CD4-positive, alpha-beta T cell (primary cell): ENCODE measurements around the gene FFAR2. TPM values are rescaled to one million over a fixed set of nuclear protein-coding genes. Genes with fewer than 3 reads are reported as not detected.

Experiments
- ATAC-seq: fragments of 200-7000 bp; cut with Tn5 transposase; one replicate; pipeline ENCODE4 v1.10.0; 2022; ENCODE audit warnings: mild to moderate bottlenecking; ENCODE audit not compliant: poor library complexity
- CTCF ChIA-PET: fragments of 350-600 bp; sonication (Branson Sonifier 250); formaldehyde crosslinking; loops from one replicate; lab custom pipeline; 2021; ENCODE audit warnings: antibody characterized with exemption, inconsistent platforms; lab: Charles Lee
- POLR2A ChIA-PET: fragments of 350-600 bp; sonication (Branson Sonifier 250); formaldehyde crosslinking; loops from one replicate; lab custom pipeline; 2021; ENCODE audit warnings: antibody characterized with exemption, inconsistent platforms; lab: Charles Lee
- DNase-seq, 14 experiments: peaks; one replicate each; pipeline ENCODE4 v3.0.0-alpha.2; 2013 to 2020; ENCODE audit warnings: mixed read lengths in 2 of 14
- H3K27ac ChIP-seq, 2 donors: one replicate each; pipeline versions ENCODE4 v1.5.1 to v1.7.0; 2013; ENCODE audit warnings: low read length in 2 of 2, low read depth in 1 of 2, mild to moderate bottlenecking in 1 of 2
- H3K27me3 ChIP-seq, 2 experiments: 1 replicate in 1 of 2; 2 replicates in 1 of 2; pipeline versions ENCODE4 v1.6.1 to v1.7.0; 2013; ENCODE audit warnings: low read length in 2 of 2, control low read depth in 1 of 2, mild to moderate bottlenecking in 1 of 2, moderate library complexity in 1 of 2; ENCODE audit not compliant: insufficient read depth in 2 of 2, control insufficient read depth in 1 of 2
- H3K36me3 ChIP-seq: one replicate; pipeline ENCODE4 v1.6.1; 2013; ENCODE audit warnings: low read length, control low read depth; ENCODE audit not compliant: insufficient read depth
- H3K4me1 ChIP-seq: one replicate; pipeline ENCODE4 v1.6.1; 2013; ENCODE audit warnings: low read length, control low read depth; ENCODE audit not compliant: insufficient read depth
- H3K4me3 ChIP-seq: one replicate; pipeline ENCODE4 v1.5.1; 2013; ENCODE audit warnings: mild to moderate bottlenecking, low read length, moderate library complexity
- H3K9me3 ChIP-seq, 2 experiments: 1 replicate in 1 of 2; 2 replicates in 1 of 2; pipeline versions ENCODE4 v1.6.1 to v1.7.0; 2013; ENCODE audit warnings: low read length in 2 of 2, mild to moderate bottlenecking in 2 of 2, control low read depth in 1 of 2, moderate library complexity in 1 of 2; ENCODE audit not compliant: control insufficient read depth in 1 of 2, insufficient read depth in 1 of 2
- H3K27ac Mint-ChIP-seq: one replicate; pipeline ENCODE4 v1.8.0; 2020; ENCODE audit warnings: mixed read lengths
- H3K27me3 Mint-ChIP-seq: one replicate; pipeline ENCODE4 v1.8.0; 2021; ENCODE audit warnings: mixed read lengths
- H3K36me3 Mint-ChIP-seq: one replicate; pipeline ENCODE4 v1.8.0; 2021; ENCODE audit warnings: low read depth, mixed read lengths
- H3K4me1 Mint-ChIP-seq: one replicate; pipeline ENCODE4 v1.8.0; 2021; ENCODE audit warnings: low read depth, mixed read lengths
- H3K4me3 Mint-ChIP-seq: one replicate; pipeline ENCODE4 v1.8.0; 2020; ENCODE audit warnings: mild to moderate bottlenecking, mixed read lengths
- H3K9me3 Mint-ChIP-seq: one replicate; pipeline ENCODE4 v1.8.0; 2020; ENCODE audit warnings: mixed read lengths
- intact Hi-C, 2 experiments: fragments of 100-400 bp; cut with DNase I in 1 of 2; cut with micrococcal nuclease in 1 of 2; formaldehyde crosslinking; loops; one replicate each; pipeline versions ENCODE4 v1.15.1 to v1.9.0; 2023 to 2025; cut with DNase I, micrococcal nuclease
- total RNA-seq, 174 experiments: library from RNA in 2 of 174; stranded (reverse) in 2 of 174; gene quantifications; one replicate each; pipeline ENCODE4 v1.2.3 and lab custom pipeline; 2021 to 2026
- TF ChIP-seq, protein P1 (sequence below): fragments of 200-600 bp; IDR thresholded peaks from one replicate; pipeline ENCODE4 v1.8.0; 2022; ENCODE audit warnings: antibody characterized with exemption, mild to moderate bottlenecking

FFAR2 gene
- total RNA-seq, 2 experiments from 2014 or later, result 0.41 TPM; not detected in 1

DNA sequence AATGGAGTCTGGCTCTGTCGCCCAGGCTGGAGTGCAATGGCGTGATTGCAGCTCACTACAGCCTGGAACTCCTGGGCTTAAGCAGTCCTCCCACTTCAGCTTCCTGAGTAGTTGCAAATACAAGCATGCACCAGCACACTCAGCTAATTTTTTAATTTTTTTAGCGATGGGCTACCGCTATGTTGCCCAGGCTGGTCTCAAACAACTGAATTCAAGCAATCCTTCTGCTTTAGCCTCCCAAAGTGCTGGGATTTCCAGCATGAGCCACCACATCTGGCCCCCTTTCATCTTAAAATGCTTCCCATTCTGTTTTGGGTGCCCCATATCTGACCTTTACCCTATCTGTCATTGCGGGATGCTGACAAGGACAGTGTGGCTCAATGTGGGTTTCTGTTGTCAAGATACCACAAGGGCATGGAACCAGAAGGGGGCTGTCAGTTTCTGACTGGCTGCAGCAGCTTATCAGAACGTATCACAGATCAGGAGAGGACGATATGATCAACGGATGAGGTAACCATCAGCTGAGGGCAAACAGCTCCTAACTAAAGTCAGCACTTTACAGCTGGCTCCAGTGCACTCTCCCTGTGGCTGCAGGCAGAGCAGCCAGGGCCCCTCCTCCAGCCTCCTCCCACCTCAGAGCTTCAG lies 44.8 kb upstream of the FFAR2 start:
- Mint-ChIP-seq H3K9me3 (no peaks in the 10 kb centered on the region), H3K27ac (no peak overlapping the region), H3K4me1 (no peaks in the 10 kb centered on the region), H3K36me3 (no peaks in the 10 kb centered on the region), H3K27me3 (no peaks in the 10 kb centered on the region), H3K4me3 (no peak overlapping the region)
- POLR2A ChIA-PET, result interaction anchor here (0.5 kb wide), 1 partner anchor 614 kb away, joined by 4 read pairs; no protein-coding TSS in a partner anchor
- H3K4me3 ChIP-seq, result no peak overlapping the region
- intact Hi-C loops, result no loop called here
- CTCF ChIA-PET, result no interaction called here
- H3K9me3 ChIP-seq, result no peaks in the 10 kb centered on the region
- ATAC-seq, result no peak
- no peak for DNase-seq
- H3K4me1 ChIP-seq, result peaks cover 3% of the 10 kb centered on the region
- no peaks in the 10 kb centered on the region for H3K27me3 ChIP-seq
- TF ChIP-seq, protein P1, sequence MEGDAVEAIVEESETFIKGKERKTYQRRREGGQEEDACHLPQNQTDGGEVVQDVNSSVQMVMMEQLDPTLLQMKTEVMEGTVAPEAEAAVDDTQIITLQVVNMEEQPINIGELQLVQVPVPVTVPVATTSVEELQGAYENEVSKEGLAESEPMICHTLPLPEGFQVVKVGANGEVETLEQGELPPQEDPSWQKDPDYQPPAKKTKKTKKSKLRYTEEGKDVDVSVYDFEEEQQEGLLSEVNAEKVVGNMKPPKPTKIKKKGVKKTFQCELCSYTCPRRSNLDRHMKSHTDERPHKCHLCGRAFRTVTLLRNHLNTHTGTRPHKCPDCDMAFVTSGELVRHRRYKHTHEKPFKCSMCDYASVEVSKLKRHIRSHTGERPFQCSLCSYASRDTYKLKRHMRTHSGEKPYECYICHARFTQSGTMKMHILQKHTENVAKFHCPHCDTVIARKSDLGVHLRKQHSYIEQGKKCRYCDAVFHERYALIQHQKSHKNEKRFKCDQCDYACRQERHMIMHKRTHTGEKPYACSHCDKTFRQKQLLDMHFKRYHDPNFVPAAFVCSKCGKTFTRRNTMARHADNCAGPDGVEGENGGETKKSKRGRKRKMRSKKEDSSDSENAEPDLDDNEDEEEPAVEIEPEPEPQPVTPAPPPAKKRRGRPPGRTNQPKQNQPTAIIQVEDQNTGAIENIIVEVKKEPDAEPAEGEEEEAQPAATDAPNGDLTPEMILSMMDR, result no peak
- H3K27ac ChIP-seq, result no peak overlapping the region
- no peaks in the 10 kb centered on the region for H3K36me3 ChIP-seq

DNA sequence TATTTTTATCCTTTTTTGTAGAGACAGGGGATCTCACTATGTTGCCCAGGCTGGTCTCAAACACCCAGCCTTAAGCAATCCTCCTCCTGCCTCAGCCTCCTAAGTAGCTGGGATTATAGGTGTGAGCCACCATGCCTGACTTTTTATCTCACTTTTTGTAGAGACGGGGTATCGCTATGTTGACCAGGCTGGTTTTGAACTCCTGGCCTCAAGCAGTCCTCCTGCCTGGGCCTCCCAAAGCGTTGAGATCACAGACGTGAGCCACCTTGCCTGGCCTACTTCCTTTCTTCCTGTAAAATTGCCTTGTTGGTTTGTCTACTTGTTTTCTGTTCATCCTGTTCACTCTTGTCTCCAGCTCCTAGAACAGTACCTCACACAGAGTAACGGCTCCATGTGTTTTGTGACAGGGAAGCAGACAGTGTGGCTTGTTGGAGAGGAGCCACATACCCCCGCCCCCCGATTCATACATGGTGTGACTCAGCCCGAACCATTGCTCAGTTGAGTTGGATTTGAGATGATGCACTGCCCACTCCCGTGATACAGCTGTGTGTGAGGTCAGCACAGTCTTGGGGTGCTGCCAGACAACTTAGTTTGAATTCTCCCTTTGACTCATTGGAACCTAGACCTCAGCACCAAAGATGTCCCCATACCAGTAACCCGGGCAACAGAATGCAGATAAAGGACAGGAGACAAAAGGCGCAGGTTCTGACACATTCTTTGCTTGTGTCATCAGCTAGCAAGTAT lies 43.0 kb upstream of the FFAR2 start:
- Mint-ChIP-seq H3K27ac (no peak overlapping the region), H3K36me3 (no peaks in the 10 kb centered on the region), H3K27me3 (peaks cover 9% of the 10 kb centered on the region), H3K9me3 (no peaks in the 10 kb centered on the region), H3K4me1 (no peaks in the 10 kb centered on the region), H3K4me3 (no peak overlapping the region)
- H3K4me1 ChIP-seq, result peaks cover 3% of the 10 kb centered on the region
- no peaks in the 10 kb centered on the region for H3K36me3 ChIP-seq
- no peaks in the 10 kb centered on the region for H3K27me3 ChIP-seq
- no peak overlapping the region for H3K4me3 ChIP-seq
- H3K9me3 ChIP-seq, result no peaks in the 10 kb centered on the region
- DNase-seq (peak in 2 of 14 experiments; percentile 20 to 46), ATAC-seq (no peak)
- intact Hi-C loops, result no loop called here
- TF ChIP-seq, protein P1, result no peak
- H3K27ac ChIP-seq, result no peak overlapping the region
- CTCF ChIA-PET, result no interaction called here
- POLR2A ChIA-PET, result no interaction called here

DNA sequence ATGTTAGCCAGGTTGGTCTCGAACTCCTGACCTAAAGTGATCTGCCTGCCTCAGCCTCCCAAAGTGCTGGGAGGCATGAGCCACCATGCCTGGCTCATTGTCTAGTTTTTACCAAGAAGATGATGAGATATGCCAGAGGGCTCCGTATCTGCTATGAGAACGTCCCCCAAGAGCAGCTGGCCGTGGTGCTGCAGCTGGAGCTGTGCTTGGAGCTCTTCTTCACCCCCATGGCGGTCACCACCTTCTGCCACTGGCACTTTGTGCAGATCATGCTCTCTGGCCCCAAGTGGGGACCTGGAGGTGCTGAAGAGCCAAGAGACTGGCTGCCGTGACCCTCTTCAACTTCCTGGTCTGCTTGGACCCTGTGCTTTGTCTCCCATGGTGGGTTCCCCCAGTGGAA lies 40.4 kb upstream of the FFAR2 start:
- POLR2A ChIA-PET, result no interaction called here
- CTCF ChIA-PET, result no interaction called here
- Mint-ChIP-seq H3K36me3 (no peaks in the 10 kb centered on the region), H3K9me3 (no peaks in the 10 kb centered on the region), H3K4me1 (no peaks in the 10 kb centered on the region), H3K27me3 (peaks cover 19% of the 10 kb centered on the region), H3K4me3 (no peak overlapping the region), H3K27ac (no peak overlapping the region)
- no peak for DNase-seq
- no peaks in the 10 kb centered on the region for H3K36me3 ChIP-seq
- TF ChIP-seq, protein P1, result no peak
- no peak overlapping the region for H3K27ac ChIP-seq
- no peak for ATAC-seq
- intact Hi-C loops, result no loop called here
- no peaks in the 10 kb centered on the region for H3K9me3 ChIP-seq
- H3K4me3 ChIP-seq, result no peak overlapping the region
- no peaks in the 10 kb centered on the region for H3K27me3 ChIP-seq
- peaks cover 3% of the 10 kb centered on the region for H3K4me1 ChIP-seq
